NCI-H2029 treated with DMSO at 0.1 percent for 48 hours (cell line): ENCODE data around the gene ZNF316.

Experiments
- DNase-seq: peaks from one replicate; lab custom pipeline; 2025; lab: John Stamatoyannopoulos, UW

ZNF316 gene

DNA sequence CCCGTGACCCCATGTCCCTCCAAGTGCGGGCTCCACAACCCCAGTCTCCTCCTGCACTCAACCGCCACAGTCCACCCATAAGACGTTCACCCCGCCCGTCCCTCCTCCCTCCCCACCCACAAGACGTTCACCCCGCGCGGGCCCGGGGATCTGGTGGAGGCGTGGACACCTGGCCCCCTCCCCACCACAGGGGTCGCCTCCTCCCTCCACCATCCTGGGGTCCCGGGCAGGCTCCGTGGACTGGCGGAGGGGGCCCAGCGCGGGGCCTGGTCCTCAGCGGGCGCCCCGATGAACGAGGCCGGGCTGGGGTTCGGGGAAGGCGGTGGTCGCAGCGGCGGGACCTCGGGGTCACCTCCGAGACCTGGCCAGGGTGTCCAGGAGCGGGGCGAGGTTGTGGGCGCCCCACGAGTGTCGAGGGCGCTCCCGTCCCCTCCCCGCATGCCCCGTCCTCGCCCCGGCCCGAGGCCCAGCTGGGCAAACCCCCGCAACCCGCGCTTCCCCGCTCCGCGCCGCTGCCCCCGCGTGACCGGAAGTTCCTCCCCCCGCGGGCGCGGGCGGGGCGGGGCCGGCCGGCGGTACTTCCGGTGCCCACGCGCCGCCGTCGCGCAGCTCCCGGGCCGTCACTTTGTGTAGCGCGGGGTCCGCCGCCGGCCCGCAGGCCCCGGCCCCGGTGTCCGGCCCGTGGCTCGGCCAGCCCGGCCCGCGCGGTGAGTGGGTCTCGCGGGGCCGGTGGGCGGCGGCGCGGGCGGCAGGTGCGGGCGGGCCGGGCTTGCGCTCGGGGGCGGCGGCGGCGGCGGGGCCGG, at the start of gene ZNF316:
TSS of gene ZNF316 (plus strand) at position 578 of the 803 bp plus-strand sequence. CDS start 5,092 bp downstream, outside the sequence.
- DNase-seq, result no peak

DNA sequence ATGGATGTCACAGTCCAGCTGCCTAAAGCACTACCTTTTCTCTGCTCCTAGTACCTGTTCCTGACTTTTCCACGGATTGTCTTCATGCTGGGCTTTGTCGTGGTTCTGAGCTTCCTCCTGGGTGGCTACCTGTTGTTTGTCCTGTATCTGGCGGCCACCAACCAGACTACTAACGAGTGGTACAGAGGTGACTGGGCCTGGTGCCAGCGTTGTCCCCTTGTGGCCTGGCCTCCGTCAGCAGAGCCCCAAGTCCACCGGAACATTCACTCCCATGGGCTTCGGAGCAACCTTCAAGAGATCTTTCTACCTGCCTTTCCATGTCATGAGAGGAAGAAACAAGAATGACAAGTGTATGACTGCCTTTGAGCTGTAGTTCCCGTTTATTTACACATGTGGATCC, 48.6 kb upstream of the ZNF316 start:
- DNase-seq, result no peak

DNA sequence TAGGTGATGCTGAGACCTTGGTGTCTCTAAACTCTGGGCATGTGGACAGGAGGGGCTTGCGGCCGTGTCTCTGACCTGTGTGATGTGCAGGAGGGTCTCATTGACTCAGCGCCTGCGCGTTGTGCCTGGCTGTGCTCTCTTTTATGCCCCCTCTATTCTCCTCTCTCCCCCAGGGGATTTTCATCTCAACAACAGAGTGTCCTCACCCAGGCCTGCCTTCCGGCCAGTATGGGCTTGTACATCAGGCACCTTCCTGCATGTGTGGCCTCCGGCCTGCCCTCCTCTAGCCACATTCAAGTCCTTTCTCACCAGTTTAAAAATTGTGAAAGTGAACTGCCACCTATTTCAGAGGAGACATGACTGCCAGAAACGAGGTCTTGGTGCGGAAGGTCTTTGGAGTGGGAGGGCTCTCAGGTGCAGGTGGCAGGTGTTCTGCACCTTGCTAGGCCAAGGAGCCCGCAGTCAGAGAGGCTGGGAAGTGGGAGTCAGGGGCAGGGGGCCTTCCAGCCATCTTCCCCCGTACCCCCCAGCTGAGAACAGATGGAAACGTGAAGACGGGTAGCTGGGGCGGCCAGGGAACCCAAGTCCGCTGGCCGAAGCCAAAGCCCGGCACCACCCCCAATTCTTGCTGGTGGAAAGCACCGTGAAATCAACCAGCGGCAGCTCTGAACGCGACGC, 47.8 kb upstream of the ZNF316 start:
- DNase-seq, result no peak

DNA sequence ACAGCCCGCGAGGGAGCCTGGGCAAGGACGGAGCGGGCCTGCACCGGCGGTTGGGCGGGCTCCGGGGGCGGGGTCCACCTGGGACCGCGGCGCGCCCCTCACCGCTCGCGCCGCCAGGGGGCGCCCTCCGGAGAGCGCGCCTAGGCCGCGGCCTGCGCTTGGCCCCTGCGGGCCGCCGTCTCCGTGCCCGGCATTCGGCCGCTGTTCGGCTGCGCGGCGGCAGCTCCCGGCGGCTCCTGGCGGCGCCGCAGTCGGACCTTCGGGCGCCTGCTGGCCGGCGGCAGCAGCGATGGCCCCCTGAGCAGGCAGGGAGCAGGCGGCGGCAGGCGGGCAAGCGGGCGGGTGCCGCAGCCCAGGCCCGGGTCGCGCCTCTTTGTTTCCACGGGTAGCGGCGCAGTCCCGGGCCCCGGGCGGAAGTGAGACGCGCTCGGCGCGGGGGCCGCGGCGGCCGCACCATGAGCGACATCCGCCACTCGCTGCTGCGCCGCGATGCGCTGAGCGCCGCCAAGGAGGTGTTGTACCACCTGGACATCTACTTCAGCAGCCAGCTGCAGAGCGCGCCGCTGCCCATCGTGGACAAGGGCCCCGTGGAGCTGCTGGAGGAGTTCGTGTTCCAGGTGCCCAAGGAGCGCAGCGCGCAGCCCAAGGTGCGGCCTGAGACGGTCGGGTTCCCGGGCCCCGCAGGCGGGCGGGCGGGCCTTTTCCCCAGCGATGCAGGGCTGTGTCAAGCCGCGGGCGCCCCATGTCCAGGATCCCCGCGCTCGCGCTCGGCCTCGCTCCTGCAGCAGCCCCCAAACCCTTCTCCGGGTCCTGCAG, 47.1 kb upstream of the ZNF316 start, which contains the start of gene INTS15:
TSS of gene INTS15 (plus strand) at position 193 of the 816 bp plus-strand sequence. CDS start at position 456, 263 bp downstream.
- DNase-seq, result no peak

DNA sequence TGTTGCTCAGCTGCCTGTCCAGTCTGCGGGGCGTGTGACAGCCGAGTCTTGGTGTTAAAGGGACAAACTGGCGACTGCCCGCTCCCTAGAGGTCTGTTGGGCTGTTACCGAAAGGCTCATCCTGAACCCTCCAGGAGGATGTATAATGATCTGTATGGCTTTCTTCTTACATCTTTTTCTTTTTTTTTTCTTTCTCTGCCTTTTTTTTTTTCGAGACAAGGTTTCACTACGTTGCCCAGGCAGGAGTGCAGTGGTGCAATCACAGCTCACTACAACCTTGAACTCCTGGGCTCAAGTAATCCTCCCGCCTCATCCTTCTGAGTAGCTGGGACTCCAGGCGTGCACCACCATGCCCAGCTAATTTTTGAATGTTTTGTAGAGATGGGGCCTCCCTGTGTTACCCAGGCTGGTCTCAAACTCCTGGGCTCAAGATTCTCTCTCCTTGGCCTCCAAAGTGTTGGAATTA, 46.4 kb upstream of the ZNF316 start:
- DNase-seq, result no peak

DNA sequence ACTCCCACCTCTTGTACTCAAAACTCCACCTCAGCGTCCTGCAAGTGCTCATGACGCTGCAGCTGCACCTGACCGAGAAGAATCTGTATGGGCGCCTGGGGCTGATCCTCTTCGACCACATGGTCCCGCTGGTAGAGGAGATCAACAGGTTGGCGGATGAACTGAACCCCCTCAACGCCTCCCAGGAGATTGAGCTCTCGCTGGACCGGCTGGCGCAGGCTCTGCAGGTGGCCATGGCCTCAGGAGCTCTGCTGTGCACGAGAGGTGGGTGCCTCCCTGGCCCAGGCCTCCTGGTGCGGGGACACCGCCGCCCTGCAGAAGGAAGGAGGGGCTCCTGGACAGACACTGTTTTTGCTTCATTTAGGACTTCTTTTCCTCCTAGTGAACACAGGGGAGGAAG, 37.0 kb upstream of the ZNF316 start:
- no peak for DNase-seq

DNA sequence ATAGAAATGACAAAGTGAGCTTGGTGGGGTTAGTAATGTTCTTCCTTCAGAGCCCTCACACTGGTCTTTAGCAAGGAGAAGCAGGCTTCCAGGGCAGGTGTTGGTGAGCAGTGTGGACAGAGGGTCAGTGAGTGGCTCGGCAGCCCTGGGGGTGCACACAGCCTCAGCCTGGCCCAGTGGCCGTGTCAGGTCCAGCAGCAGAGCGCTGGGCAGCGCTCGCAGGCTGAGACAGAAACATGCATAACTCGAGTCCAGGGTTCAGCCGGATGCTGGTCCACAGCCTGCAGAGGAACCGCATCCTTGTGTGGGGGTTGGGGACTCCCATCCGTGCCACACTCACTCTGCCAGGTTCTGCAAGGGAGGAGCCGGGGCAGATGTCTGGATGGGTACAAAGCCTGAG, 32.7 kb upstream of the ZNF316 start:
- no peak for DNase-seq

DNA sequence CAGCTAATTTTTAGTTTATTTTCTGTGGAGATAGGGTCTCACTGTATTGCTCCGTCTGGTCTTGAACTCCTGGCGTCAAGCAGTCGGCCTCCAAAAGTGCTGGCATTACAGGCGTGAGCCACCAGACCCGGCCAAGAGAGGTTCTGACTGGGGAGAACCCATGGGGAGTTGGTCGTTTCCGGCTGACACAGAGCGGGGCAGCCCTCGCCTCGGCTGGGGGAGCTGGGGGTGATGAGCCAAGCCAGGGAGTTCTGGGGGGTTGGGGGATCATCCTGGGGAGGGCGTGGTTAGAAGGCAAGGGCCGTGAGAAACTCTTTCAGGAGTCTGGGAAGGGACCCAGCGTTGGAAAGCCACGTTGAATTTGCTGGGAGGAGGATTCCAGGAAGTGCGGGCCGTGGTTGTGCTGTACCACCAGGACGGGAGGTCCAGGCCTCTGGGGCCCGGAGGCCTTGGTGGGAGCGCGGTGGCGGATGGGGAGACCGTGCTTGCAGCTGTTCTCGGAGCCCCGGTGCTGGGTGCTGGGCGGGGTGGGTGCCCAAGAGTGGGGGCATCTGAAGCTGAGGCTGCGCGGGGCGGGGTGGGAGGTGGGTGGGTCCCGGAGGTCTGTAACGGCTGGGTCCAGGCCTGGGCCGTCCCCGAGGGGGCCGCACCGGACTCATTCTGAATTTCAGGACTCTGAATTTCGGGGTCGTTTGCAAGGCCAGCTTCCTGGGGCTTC, 30.1 kb upstream of the ZNF316 start:
- DNase-seq, result no peak

DNA sequence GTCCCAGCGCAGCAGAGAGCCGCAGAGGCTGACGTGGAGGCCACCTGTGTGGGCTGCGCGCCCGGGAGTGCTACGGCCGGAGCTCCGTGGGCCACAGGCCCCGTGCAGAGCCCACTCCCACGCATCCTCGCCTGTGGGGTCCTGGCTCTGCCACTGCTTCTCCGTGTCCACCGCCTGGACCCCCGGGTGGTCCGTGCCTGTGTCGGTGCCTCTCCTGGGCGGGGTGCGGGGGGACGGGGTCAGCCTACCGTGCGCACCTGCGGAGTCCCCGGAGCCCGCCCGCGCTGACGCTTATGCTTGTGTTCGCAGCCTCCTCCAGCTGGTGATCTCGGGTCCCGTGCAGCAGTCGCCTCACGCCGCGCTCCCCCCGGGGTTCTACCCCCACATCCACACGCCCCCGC, 29.5 kb upstream of the ZNF316 start:
- no peak for DNase-seq

DNA sequence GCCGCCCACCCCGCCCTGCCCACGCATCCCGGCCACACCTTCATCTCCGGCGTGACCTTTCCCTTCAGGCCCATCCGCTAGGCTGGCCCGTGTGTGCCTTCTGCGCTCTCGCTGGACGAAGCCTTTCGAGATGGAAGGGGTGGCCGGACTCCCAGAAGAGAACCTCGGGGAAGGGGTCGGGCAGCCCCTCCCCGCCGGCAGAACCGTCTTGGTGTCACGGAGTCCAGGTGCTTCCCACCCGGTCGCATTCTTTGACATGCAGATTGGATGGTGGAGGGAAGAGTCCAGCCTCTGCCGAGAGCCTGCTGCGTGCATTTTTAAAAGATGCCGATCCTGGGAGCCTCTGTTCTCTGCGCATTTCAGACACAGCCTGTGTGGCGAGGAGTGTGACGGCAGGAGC, 29.0 kb upstream of the ZNF316 start:
- DNase-seq, result no peak

DNA sequence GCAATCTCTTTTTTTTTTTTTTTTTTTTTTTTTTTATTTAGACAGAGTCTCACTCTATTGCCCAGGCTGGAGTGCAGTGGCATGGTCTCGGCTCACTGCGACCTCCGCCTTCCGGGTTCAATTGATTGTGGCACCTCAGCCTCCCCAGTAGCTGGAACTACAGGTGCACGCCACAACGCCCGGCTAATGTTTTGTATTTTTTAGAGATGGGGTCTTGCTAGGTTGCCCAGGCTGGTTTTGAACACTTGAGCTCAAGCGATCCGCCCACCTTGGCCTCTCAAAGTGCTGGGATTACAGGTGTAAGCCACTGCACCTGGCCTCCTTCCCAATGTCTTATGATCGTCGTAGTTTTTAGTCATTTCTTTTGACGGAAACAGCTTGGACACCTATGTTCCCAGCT, 28.3 kb upstream of the ZNF316 start:
- no peak for DNase-seq

DNA sequence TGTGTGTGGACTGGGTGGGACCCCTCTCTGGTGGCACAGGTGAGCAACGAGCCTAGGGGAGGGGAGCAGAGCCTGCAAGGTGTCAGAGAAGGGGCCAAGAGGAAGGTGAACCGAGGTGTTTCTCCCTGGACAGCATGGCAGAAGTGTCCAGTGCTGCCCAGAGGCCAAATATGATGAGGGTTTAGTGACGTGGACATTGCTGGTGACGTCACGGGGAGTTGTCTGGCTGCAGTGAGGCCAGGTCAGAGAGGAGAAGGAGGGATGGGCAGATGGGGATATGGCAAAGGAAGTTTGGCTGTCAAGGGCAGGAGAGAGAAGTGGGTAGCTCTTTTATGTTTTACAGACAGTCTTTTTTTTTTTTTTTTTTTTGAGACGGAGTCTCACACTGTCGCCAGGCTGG, 24.3 kb upstream of the ZNF316 start:
- DNase-seq, result no peak

DNA sequence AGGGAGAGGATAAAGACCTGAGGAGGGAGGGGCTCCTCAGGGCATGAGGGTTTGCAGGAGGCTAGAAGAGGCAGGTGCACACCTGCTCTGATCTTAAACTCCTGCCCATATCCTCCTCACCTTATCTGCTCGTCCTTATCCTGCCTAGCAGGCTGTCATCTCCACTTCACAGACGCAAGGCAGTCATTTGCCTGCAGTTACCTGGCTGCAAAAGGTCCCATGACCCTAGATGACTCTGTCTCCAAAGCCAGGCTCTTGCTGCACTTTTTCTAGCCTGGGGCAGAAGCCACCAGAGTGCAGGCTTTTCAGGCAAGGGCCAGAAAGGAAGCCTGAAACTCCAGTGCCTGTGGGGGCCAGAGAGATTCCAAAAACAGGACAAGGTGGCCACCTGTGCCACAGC, 23.4 kb upstream of the ZNF316 start:
- no peak for DNase-seq

DNA sequence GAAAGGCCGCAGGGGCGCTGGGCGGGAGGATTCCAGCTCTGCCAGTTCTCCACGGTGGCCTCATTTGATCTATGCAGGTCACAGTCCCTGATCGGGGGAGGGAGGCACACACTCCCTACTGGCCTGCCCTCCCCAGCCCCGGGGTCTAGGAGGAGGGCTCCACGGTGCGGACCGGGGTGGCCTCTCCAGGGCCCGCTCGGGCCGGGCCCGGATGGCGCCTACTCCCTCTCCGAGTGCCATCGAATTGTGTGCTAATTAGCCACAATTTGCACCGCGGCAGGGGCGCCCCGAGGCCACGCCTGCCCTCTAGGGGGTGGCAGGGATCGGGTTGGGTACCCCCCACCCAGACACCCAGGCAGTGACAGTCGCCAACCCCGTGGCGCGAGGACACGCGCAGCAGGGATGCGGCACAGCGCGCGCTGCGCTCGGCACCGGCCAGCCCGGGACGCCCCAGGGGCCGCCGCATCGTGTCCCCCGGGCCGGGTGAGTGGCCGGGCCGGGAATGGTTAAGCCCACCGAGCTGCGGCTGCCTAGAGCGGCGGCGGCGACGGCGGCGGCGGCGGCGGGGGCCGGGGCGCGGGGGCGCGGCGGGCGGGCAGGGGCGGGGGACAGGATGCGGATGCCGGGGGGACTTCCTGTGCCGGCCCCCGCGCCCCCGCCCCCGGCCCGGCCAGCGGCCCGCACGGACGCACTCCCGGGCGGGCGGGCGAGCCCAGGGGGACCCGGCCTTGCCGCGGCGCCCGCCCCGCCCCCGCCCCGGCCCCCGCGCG, 22.0 kb upstream of the ZNF316 start, which contains the start of gene ZNF853:
TSS of gene ZNF853 (plus strand) at position 658 of the 770 bp plus-strand sequence. CDS start 565 bp downstream, outside the sequence.
- DNase-seq, result no peak

DNA sequence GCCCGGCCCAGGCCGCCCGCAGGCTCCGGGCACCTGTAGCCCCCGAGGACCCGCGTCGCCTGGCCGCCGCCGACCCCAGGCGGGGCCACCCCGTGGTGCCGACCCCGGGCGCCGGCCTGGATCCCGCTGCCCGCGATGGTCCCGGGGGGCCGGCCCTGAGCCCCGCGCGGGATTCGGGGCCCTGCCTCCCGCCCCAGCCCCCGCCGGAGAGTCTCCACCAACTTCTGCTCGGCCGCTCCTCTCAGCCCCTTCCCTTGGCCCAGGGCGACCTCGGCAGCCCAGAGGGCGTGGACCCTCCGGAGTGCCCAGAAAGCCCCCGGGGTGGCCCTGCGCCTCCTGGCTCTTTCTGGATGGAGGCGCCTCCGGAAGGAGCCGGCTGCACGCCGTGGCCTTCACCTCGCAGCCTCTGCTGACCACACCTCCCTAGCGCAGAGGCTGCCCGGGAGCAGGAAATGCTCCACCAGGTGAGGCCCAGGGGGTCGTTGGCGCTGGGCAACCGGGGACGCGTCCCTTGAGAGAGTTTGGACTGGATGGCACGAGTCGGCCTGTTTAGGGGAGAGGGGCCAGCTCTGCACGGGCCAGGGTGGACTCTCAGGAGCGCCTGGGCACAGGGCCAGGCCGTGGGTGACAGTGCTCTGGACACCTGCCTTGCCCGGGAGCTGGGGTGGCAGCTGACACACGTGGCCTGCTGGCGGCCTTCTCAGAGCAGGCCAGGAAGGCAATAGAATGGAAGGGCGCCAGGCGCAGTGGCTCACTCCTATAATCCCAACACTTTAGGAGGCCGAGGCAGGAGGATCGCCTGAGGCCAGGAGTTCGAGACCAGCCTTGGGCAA, 21.2 kb upstream of the ZNF316 start:
- DNase-seq, result no peak

DNA sequence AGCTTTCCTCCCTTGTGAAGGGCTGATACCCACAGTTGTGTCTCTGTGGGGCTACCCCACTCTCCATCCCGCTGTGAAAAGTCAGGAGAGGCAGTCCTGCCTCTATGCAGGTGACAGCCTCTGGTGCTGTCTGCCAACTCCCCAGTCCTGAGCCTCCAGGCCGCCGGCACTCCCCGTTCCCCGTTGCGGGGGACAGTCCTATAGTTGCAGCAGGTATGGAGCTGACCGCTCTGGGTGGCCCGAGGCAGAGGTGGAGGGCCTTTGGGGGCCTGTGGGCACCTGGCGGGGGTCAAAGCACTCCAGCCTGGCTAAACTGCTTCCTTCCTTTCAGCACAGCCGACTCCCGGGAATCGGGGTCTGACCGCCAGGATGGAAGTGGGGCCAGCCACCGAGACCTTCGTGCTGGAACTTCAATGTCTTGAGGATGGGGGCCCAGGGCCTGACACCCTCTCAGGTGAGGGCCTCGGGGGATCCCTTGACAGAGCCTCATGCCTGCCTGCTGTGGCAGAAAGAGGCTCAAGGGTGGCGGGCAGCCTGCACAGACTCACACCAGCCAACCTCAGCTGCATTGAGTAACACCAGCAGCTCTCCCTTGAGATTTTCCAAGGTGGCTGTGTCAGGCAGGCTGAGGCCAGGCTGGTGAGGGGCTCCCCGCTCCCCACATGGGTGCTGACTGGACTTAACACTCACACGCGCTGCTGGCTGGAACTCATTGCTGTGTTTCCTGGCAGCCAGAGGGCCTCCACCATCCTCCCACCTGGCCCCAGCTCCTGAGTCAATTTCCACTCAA, 20.1 kb upstream of the ZNF316 start:
- DNase-seq, result no peak

DNA sequence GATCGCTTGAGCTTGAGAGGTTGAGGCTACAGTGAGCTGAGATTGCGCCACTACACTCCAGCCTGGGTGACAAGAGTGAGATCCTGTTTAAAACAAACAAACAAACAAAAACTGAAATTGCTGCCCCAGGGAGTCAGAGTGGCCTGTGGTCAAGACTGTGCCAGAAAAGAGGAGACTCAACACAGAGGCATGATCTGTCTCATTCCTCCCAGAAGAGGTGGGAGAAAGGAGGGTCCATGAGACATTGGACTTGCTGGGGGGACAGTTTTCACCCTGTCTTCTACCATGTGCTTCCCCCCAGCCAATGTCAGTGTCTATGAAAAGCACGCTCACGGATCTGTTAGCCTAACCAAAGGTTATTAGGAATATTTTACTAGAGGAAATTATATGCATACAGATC, 18.5 kb upstream of the ZNF316 start:
- no peak for DNase-seq

DNA sequence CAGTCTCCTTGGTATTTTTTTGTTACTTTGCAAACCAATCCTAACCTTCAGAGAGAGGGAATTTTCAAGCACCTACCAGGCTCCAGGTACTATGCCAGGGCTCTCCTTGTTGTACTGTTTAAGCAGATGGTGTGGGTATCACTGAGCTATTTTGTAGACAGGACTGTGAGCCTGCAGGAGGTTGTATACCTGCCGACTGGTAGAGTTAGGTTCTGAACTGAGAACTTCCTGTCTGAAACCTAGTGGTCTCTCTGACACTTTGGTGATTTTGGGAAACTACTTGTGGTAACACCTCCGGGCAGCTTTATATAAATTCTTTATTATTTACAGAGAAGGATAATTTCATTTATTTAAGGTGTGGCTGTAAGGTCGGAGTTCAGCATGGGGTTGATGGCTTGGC, 17.2 kb upstream of the ZNF316 start:
- DNase-seq, result no peak
